C4-2B (cell line): ENCODE data around the gene RNF223.

Experiments used
- ZFX ChIP-seq: fragments of 450-650 bp; IDR thresholded peaks from 2 replicates; pipeline ENCODE4 v1.6.1; 2017
- TF ChIP-seq, protein P1 (sequence below): fragments of 450-650 bp; conservative IDR thresholded peaks from 2 replicates; pipeline ENCODE4 v1.5.1; 2017; ENCODE audit warnings: mild to moderate bottlenecking

GRCh38 chr1:1116701-1117468 is 42.8 kb upstream of the RNF223 start:
- TF ChIP-seq, protein P1, sequence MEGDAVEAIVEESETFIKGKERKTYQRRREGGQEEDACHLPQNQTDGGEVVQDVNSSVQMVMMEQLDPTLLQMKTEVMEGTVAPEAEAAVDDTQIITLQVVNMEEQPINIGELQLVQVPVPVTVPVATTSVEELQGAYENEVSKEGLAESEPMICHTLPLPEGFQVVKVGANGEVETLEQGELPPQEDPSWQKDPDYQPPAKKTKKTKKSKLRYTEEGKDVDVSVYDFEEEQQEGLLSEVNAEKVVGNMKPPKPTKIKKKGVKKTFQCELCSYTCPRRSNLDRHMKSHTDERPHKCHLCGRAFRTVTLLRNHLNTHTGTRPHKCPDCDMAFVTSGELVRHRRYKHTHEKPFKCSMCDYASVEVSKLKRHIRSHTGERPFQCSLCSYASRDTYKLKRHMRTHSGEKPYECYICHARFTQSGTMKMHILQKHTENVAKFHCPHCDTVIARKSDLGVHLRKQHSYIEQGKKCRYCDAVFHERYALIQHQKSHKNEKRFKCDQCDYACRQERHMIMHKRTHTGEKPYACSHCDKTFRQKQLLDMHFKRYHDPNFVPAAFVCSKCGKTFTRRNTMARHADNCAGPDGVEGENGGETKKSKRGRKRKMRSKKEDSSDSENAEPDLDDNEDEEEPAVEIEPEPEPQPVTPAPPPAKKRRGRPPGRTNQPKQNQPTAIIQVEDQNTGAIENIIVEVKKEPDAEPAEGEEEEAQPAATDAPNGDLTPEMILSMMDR = no peak
- TF ChIP-seq ZFX = no peak
